ENCODE measurements around the gene UNC13C.

Gene UNC13C

DNA sequence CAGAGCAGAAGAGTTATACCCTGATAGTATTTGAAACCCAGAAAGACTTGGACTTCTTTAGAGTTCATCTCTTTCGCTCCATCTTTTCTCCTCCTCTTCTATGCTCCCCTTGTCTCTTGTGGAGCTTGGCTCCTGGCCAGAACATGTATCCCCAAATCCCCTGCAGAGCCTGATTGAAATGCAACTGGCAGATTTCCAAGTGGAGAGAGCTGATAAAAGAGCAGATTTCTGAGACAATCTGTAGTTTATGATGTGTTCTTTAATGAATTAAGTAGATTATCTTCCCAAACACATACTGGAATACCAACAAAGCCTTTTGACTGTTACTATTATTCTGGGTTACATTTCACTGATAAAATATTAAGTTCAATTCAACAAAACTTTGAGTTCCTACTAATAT, 33.4 kb downstream of the UNC13C start:
- no peak overlapping the region for H3K27ac ChIP-seq (replicated peaks)
- H3K27me3 ChIP-seq (ENCODE audit: insufficient read depth, poor library complexity, severe bottlenecking), result no peaks in the 10 kb centered on the region
- DNase-seq (ENCODE audit: low read depth in 1 of 2, low spot score in 1 of 2), result no peak
- TF ChIP-seq, protein P1, sequence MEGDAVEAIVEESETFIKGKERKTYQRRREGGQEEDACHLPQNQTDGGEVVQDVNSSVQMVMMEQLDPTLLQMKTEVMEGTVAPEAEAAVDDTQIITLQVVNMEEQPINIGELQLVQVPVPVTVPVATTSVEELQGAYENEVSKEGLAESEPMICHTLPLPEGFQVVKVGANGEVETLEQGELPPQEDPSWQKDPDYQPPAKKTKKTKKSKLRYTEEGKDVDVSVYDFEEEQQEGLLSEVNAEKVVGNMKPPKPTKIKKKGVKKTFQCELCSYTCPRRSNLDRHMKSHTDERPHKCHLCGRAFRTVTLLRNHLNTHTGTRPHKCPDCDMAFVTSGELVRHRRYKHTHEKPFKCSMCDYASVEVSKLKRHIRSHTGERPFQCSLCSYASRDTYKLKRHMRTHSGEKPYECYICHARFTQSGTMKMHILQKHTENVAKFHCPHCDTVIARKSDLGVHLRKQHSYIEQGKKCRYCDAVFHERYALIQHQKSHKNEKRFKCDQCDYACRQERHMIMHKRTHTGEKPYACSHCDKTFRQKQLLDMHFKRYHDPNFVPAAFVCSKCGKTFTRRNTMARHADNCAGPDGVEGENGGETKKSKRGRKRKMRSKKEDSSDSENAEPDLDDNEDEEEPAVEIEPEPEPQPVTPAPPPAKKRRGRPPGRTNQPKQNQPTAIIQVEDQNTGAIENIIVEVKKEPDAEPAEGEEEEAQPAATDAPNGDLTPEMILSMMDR (IDR thresholded peaks at IDR 0.05; ENCODE audit: insufficient read depth, low read length), result no peak
- TF ChIP-seq POLR2AphosphoS5 (IDR thresholded peaks at IDR 0.05; ENCODE audit: low read depth), result no peak
- no peak overlapping the region for H3K4me3 ChIP-seq (replicated peaks; ENCODE audit: insufficient read depth, low read length)

DNA sequence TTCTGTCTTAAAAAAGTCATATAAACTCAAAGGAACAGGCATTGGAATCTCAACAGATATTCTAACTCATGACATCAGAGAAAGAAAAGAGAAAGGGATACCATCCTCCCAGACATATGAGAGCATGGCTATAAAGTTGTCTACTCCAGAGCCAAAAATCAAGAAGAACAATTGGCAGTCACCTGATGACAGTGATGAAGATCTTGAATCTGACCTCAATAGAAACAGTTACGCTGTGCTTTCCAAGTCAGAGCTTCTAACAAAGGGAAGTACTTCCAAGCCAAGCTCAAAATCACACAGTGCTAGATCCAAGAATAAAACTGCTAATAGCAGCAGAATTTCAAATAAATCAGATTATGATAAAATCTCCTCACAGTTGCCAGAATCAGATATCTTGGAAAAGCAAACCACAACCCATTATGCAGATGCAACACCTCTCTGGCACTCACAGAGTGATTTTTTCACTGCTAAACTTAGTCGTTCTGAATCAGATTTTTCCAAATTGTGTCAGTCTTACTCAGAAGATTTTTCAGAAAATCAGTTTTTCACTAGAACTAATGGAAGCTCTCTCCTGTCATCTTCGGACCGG, 35.9 kb downstream of the UNC13C start:
- H3K27me3 ChIP-seq (ENCODE audit: insufficient read depth, poor library complexity, severe bottlenecking), result no peaks in the 10 kb centered on the region
- DNase-seq (ENCODE audit: low read depth in 1 of 2, low spot score in 1 of 2), result no peak
- H3K4me3 ChIP-seq (replicated peaks; ENCODE audit: insufficient read depth, low read length), result no peak overlapping the region
- TF ChIP-seq POLR2AphosphoS5 (IDR thresholded peaks at IDR 0.05; ENCODE audit: low read depth), result no peak
- TF ChIP-seq, protein P1 (IDR thresholded peaks at IDR 0.05; ENCODE audit: insufficient read depth, low read length), result no peak
- no peak for TF ChIP-seq SPI1 (IDR thresholded peaks at IDR 0.05; ENCODE audit: borderline replicate concordance, low read depth)
- no peak for TF ChIP-seq GABPA (IDR thresholded peaks at IDR 0.05; ENCODE audit: low read depth)
- TF ChIP-seq, protein P2, sequence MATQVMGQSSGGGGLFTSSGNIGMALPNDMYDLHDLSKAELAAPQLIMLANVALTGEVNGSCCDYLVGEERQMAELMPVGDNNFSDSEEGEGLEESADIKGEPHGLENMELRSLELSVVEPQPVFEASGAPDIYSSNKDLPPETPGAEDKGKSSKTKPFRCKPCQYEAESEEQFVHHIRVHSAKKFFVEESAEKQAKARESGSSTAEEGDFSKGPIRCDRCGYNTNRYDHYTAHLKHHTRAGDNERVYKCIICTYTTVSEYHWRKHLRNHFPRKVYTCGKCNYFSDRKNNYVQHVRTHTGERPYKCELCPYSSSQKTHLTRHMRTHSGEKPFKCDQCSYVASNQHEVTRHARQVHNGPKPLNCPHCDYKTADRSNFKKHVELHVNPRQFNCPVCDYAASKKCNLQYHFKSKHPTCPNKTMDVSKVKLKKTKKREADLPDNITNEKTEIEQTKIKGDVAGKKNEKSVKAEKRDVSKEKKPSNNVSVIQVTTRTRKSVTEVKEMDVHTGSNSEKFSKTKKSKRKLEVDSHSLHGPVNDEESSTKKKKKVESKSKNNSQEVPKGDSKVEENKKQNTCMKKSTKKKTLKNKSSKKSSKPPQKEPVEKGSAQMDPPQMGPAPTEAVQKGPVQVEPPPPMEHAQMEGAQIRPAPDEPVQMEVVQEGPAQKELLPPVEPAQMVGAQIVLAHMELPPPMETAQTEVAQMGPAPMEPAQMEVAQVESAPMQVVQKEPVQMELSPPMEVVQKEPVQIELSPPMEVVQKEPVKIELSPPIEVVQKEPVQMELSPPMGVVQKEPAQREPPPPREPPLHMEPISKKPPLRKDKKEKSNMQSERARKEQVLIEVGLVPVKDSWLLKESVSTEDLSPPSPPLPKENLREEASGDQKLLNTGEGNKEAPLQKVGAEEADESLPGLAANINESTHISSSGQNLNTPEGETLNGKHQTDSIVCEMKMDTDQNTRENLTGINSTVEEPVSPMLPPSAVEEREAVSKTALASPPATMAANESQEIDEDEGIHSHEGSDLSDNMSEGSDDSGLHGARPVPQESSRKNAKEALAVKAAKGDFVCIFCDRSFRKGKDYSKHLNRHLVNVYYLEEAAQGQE (IDR thresholded peaks at IDR 0.05; ENCODE audit: insufficient replicate concordance, low read depth), result no peak
- no peak overlapping the region for H3K27ac ChIP-seq (replicated peaks)

DNA sequence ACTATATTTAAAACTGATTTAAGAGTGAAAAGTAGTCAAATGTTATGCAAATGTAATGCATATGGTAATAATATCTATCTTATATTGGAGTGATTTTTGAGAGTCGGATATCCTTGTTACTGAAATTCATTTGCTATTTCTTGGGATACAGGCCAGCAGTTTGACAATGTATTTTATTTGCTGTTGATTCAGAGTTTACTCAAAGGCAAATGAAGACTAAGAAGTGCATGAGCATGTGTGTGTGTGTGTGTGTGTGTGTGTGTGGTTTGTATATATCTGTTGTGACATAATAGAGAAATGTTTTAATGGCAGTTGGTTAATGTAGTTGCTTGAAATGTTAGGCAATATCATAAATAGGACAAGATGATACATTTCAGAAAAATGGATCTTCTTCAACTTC, 39.0 kb downstream of the UNC13C start:
- no peak overlapping the region for H3K27ac ChIP-seq (replicated peaks)
- no peak for TF ChIP-seq GABPA (IDR thresholded peaks at IDR 0.05; ENCODE audit: low read depth)
- TF ChIP-seq SPI1 (IDR thresholded peaks at IDR 0.05; ENCODE audit: borderline replicate concordance, low read depth), result no peak
- TF ChIP-seq POLR2AphosphoS5 (IDR thresholded peaks at IDR 0.05; ENCODE audit: low read depth), result no peak
- TF ChIP-seq, protein P2 (IDR thresholded peaks at IDR 0.05; ENCODE audit: insufficient replicate concordance, low read depth), result no peak
- TF ChIP-seq, protein P1 (IDR thresholded peaks at IDR 0.05; ENCODE audit: insufficient read depth, low read length), result no peak
- H3K27me3 ChIP-seq (ENCODE audit: insufficient read depth, poor library complexity, severe bottlenecking), result no peaks in the 10 kb centered on the region
- no peak overlapping the region for H3K4me3 ChIP-seq (replicated peaks; ENCODE audit: insufficient read depth, low read length)
- DNase-seq (ENCODE audit: low read depth in 1 of 2, low spot score in 1 of 2), result no peak

DNA sequence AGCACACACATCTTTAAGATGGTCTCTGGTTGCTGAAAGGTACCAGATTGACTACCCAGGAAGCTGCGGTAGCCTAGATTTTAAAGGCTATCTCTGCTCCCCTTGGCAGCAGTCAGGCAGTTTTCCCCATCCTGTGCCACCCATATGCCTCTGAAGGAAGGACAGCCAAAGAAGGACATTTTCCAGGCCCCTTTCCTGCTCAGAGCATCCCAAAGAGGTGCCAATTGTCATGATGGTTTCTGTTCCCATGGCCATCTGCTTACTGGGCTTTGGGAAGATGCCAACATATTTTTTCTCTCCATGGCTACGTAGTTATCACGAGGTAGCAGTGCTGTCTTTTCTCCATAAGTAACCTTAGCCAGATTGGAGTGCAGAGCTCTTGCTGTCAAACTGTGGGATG, 39.7 kb downstream of the UNC13C start:
- TF ChIP-seq SPI1 (IDR thresholded peaks at IDR 0.05; ENCODE audit: borderline replicate concordance, low read depth) (no peak), GABPA (IDR thresholded peaks at IDR 0.05; ENCODE audit: low read depth) (no peak), POLR2AphosphoS5 (IDR thresholded peaks at IDR 0.05; ENCODE audit: low read depth) (no peak)
- TF ChIP-seq, protein P1 (IDR thresholded peaks at IDR 0.05; ENCODE audit: insufficient read depth, low read length), result no peak
- TF ChIP-seq, protein P2 (IDR thresholded peaks at IDR 0.05; ENCODE audit: insufficient replicate concordance, low read depth), result no peak
- H3K27me3 ChIP-seq (ENCODE audit: insufficient read depth, poor library complexity, severe bottlenecking), result no peaks in the 10 kb centered on the region
- DNase-seq (ENCODE audit: low read depth in 1 of 2, low spot score in 1 of 2), result no peak
- H3K4me3 ChIP-seq (replicated peaks; ENCODE audit: insufficient read depth, low read length), result no peak overlapping the region
- no peak overlapping the region for H3K27ac ChIP-seq (replicated peaks)
